A673 (cell line): ENCODE data around the gene EIF5A2.

Experiments used
- CTCF ChIP-seq: fragments of 300-800, 200-600 bp; sonication (generic); conservative IDR thresholded peaks from 2 replicates; pipeline ENCODE4 v1.5.1; 2017; ENCODE audit warnings: low read depth, mild to moderate bottlenecking, antibody characterized with exemption, low read length, moderate library complexity, mixed read lengths
- EZH2 ChIP-seq: fragments of 200-600 bp; sonication (generic); IDR thresholded peaks from 2 replicates; pipeline ENCODE4 v1.6.1; 2017; ENCODE audit warnings: borderline replicate concordance, low read depth, mild to moderate bottlenecking, mixed read lengths, antibody characterized with exemption, low read length; ENCODE audit not compliant: poor library complexity, severe bottlenecking

GRCh38 chr3:170889132-170889531, 19.3 kb downstream of the EIF5A2 start:
- TF ChIP-seq CTCF (no peak), EZH2 (no peak)
